ENCODE results near the gene NSD1. TPM values are rescaled to one million over a fixed set of nuclear protein-coding genes. Genes with fewer than 3 reads are reported as not detected.

The NSD1 gene
- polyA plus RNA-seq, 1 donor from 2014 or later = 68.5 TPM

GRCh38 chr5:177311392-177311722 lies 177.8 kb downstream of the NSD1 start:
- Mint-ChIP-seq H3K27me3 (no peaks in the 10 kb centered on the region), H3K27ac (peak overlapping the region in 1 of 3 donors; percentile 88), H3K4me1 (peaks cover 35 to 36% (median 35%) of the 10 kb centered on the region in 3 donors)

GRCh38 chr5:177311723-177312648 lies 178.4 kb downstream of the NSD1 start, which contains the start of gene MXD3:
MXD3 (minus strand) TSS chr5:177311898; CDS start chr5:177311830, 68 bp downstream.
- Mint-ChIP-seq H3K27ac (peak within 1 kb of the TSS; percentile 88 to 94 (median 88)), H3K36me3 (peaks cover 2% of the 10 kb centered on the region)

More at GRCh38 chr5:177311392-177311722, 177.8 kb downstream of the NSD1 start:
- Mint-ChIP-seq H3K36me3 (peaks cover 2% of the 10 kb centered on the region), H3K9me3 (no peaks in the 10 kb centered on the region), H3K4me3 (peak overlapping the region; percentile 82 to 96 (median 94))

DNA sequence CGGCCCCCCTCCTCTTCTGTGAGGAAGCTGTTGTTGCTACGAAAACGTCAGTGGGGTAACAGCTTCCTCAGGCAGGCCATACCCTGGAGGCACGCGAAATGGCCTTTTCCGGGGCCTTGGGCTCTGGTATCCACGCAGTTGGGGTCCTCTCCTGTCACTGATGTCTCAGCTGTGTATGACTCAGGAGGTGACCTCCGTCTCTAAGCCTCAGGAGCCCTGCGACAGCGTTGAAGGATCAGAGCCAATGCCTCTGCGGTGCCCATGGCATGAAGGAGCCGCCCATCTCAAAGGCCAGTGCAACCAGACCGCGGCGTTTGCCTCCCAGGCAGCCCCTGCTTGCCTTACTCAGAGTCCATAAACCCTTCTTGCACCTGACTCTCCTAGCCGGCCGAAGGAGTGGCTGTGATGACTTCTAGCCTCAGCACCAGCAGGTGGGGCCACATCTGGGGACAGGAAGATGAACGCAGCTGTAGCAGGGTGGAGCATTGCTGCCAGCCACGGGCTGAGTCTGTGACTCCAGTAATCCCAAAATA lies 179.1 kb downstream of the NSD1 start:
- Mint-ChIP-seq H3K4me3 (peak overlapping the region; percentile 62 to 96 (median 84)), H3K27me3 (no peaks in the 10 kb centered on the region), H3K4me1 (peaks cover 28 to 30% (median 29%) of the 10 kb centered on the region in 3 donors), H3K27ac (peak overlapping the region in 2 of 3 donors; percentile 84 to 88), H3K9me3 (no peaks in the 10 kb centered on the region), H3K36me3 (peaks cover 2% of the 10 kb centered on the region)

More at GRCh38 chr5:177311723-177312648, 178.4 kb downstream of the NSD1 start, which contains the start of gene MXD3:
- H3K9me3 Mint-ChIP-seq = no peaks in the 10 kb centered on the region
- H3K27me3 Mint-ChIP-seq = no peaks in the 10 kb centered on the region
- H3K4me3 Mint-ChIP-seq = peak within 1 kb of the TSS; percentile 82 to 96 (median 94)
- H3K4me1 Mint-ChIP-seq = peaks cover 29 to 31% (median 31%) of the 10 kb centered on the region in 3 donors

DNA sequence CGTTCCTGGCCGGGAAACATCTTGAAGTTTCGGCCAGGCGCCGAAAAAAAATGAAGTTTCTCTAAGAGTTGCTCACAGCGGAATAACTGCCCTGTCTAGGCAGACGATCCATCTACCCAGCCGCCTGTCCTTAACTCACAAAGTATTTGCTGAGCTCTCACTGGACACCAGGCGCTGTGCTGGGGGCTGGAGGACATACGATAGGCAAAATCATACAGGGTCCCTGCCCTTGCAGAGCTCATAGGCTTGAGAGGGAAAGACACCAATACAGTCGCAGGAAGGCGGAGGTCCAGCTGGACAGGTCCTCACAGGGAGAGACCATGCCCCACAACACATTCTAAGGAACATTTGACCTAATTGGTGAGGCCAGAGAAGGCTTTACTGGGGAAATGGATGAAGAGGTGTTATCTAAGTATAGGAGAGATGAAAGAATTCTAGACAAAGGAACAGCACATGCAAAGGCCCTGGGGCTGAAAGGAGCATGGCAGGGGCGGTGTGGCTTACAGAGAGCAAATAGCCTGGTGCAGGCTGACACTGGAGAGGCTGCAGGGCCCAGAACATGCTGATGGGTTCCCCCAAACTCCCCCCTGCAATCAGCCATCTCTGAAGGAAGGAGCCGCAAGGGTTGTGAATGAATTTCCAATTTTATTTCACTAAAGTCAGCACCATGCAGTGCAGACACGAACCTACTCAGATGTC lies 180.1 kb downstream of the NSD1 start:
- no peak overlapping the region for H3K27ac Mint-ChIP-seq
- H3K27me3 Mint-ChIP-seq = no peaks in the 10 kb centered on the region
- H3K4me3 Mint-ChIP-seq = no peak overlapping the region
- H3K4me1 Mint-ChIP-seq = peaks cover 30 to 35% (median 31%) of the 10 kb centered on the region in 3 donors
- peaks cover 2% of the 10 kb centered on the region for H3K36me3 Mint-ChIP-seq
- H3K9me3 Mint-ChIP-seq = no peaks in the 10 kb centered on the region

- H3K27ac Mint-ChIP-seq = no peak overlapping the region
- peaks cover 0 to 3% (median 0%) of the 10 kb centered on the region in 3 donors for H3K9me3 Mint-ChIP-seq
- H3K36me3 Mint-ChIP-seq = peaks cover 2% of the 10 kb centered on the region
- H3K27me3 Mint-ChIP-seq = no peaks in the 10 kb centered on the region
- peak overlapping the region in 1 of 4 donors; percentile 65 for H3K4me3 Mint-ChIP-seq
- H3K4me1 Mint-ChIP-seq = peaks cover 23 to 26% (median 24%) of the 10 kb centered on the region in 3 donors
These were observed 181.1 kb downstream of the NSD1 start for GRCh38 chr5:177314376-177315342.

- Mint-ChIP-seq H3K27me3 (no peaks in the 10 kb centered on the region), H3K4me1 (peaks cover 18 to 21% (median 18%) of the 10 kb centered on the region in 3 donors), H3K9me3 (peaks cover 0 to 6% (median 0%) of the 10 kb centered on the region in 3 donors), H3K27ac (no peak overlapping the region), H3K4me3 (peak overlapping the region in 1 of 4 donors; percentile 65), H3K36me3 (peaks cover 2% of the 10 kb centered on the region)
These were observed 181.8 kb downstream of the NSD1 start for GRCh38 chr5:177315411-177315810.

GRCh38 chr5:177316005-177316404 lies 182.4 kb downstream of the NSD1 start:
- Mint-ChIP-seq H3K4me1 (peaks cover 16 to 19% (median 17%) of the 10 kb centered on the region in 3 donors), H3K27me3 (no peaks in the 10 kb centered on the region), H3K27ac (no peak overlapping the region), H3K9me3 (peaks cover 0 to 6% (median 0%) of the 10 kb centered on the region in 3 donors), H3K4me3 (peak overlapping the region in 1 of 4 donors; percentile 81), H3K36me3 (peaks cover 2% of the 10 kb centered on the region)

- Mint-ChIP-seq H3K4me1 (peaks cover 15 to 19% (median 16%) of the 10 kb centered on the region in 3 donors), H3K36me3 (peaks cover 5% of the 10 kb centered on the region), H3K9me3 (peaks cover 0 to 6% (median 0%) of the 10 kb centered on the region in 3 donors), H3K27me3 (no peaks in the 10 kb centered on the region), H3K27ac (peak overlapping the region in 1 of 3 donors; percentile 60), H3K4me3 (no peak overlapping the region)
These were observed 184.4 kb downstream of the NSD1 start for GRCh38 chr5:177317959-177318377.

- Mint-ChIP-seq H3K27me3 (no peaks in the 10 kb centered on the region), H3K36me3 (peaks cover 8% of the 10 kb centered on the region), H3K4me3 (no peak overlapping the region), H3K9me3 (peaks cover 0 to 6% (median 0%) of the 10 kb centered on the region in 3 donors), H3K4me1 (peaks cover 15 to 17% (median 16%) of the 10 kb centered on the region in 3 donors), H3K27ac (peak overlapping the region in 1 of 3 donors; percentile 91)
These were observed 186.5 kb downstream of the NSD1 start for GRCh38 chr5:177319913-177320588.

DNA sequence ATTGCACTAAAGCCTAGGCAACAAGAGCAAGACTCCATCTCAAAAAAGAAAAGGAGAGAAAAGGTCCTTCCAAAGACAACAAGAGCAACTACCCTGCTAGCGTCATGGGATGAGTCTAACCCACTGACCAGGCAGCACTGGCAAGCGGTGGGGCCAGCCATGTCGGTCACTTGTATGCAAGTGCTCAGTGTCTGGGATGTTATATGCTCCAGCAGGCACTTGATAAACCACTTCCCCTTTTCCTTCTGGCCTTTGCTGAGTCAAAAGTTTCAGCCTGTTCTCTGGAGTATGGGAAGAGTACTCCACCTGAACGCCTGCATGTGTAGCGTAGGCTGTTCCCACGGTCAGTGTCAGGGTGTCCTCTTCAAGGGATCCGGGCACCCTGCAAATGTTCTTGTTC lies 187.3 kb downstream of the NSD1 start:
- peak overlapping the region in 1 of 3 donors; percentile 91 for H3K27ac Mint-ChIP-seq
- H3K4me1 Mint-ChIP-seq = peaks cover 15 to 17% (median 16%) of the 10 kb centered on the region in 3 donors

GRCh38 chr5:177325868-177326381 lies 192.4 kb downstream of the NSD1 start:
- peak overlapping the region in 1 of 3 donors; percentile 53 for H3K27ac Mint-ChIP-seq
- H3K9me3 Mint-ChIP-seq = no peaks in the 10 kb centered on the region
- no peaks in the 10 kb centered on the region for H3K27me3 Mint-ChIP-seq
- peaks cover 11% of the 10 kb centered on the region for H3K36me3 Mint-ChIP-seq
- no peak overlapping the region for H3K4me3 Mint-ChIP-seq
- peaks cover 7% of the 10 kb centered on the region in 3 donors for H3K4me1 Mint-ChIP-seq

More for the DNA sequence above, 187.3 kb downstream of the NSD1 start:
- Mint-ChIP-seq H3K36me3 (peaks cover 8% of the 10 kb centered on the region), H3K4me3 (no peak overlapping the region), H3K9me3 (peaks cover 0 to 6% (median 0%) of the 10 kb centered on the region in 3 donors), H3K27me3 (no peaks in the 10 kb centered on the region)

DNA sequence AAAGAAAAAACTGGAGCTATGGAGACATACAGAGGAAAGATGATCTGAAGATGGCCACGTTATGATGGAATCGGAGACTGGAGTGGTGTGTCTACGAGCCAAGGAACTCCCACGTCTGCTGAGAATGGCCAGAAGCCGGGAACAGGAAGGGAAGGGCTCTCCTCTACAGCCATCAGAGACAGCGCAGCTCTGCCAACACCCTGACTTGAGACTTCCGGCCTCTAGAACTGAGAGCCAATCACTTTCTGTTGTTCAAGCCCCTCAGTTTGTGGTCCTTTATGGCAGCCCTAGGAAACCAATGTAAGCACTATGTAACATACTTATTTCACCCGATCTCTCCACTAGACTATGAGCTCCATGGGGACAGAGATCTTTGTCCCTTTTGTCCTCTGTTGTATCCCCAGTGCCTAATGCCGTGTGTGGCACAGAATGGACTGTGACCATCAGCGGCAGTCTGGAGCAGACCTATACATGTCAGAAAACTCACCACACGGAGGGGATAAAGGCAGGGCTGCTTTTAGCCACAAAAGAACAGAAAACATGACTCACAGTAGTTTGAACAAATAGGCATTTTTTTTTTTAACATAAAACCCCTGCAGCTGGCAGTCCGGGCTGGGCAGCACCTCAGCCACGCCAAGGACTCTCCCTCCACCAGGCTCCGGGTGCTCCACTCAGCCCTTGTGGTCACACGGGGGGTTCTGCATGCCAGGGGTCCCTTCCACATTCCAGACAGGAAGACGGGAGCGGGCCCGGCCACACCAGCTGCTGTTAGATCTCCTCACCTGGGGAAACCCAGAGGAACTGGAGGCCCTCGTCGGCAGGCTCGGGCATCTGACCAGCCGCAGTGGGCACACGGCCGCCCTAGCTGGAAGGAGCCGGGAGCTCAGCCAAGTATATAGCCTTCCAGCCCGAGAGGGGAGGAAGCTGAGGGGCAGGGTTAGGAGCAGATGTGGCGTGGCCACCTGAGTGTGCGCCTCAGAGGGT lies 194.3 kb downstream of the NSD1 start:
- Mint-ChIP-seq H3K9me3 (no peaks in the 10 kb centered on the region), H3K27me3 (no peaks in the 10 kb centered on the region), H3K27ac (no peak overlapping the region), H3K4me1 (peaks cover 0 to 2% (median 2%) of the 10 kb centered on the region in 3 donors), H3K36me3 (peaks cover 8% of the 10 kb centered on the region), H3K4me3 (no peak overlapping the region)
